Activated CD4-positive, CD25-positive, alpha-beta regulatory T cell treated with anti-CD3 and anti-CD28 coated beads, Interleukin-2, amount 50 U/mL, for 24 hours (primary cell): ENCODE data around the gene KRT78.
"Not testable (repeated sequence)": the region's sequence is repeated elsewhere in the genome, so short reads cannot be mapped to it uniquely, and the experiment has no call there.

Source experiments
- ATAC-seq, 2 donors: fragments of 150-1000 bp; cut with Tn5 transposase; one replicate each; pipeline ENCODE4 v1.10.0; 2021; ENCODE audit warnings: mild to moderate bottlenecking in 1 of 2, moderate library complexity in 1 of 2

The KRT78 gene, protein sequence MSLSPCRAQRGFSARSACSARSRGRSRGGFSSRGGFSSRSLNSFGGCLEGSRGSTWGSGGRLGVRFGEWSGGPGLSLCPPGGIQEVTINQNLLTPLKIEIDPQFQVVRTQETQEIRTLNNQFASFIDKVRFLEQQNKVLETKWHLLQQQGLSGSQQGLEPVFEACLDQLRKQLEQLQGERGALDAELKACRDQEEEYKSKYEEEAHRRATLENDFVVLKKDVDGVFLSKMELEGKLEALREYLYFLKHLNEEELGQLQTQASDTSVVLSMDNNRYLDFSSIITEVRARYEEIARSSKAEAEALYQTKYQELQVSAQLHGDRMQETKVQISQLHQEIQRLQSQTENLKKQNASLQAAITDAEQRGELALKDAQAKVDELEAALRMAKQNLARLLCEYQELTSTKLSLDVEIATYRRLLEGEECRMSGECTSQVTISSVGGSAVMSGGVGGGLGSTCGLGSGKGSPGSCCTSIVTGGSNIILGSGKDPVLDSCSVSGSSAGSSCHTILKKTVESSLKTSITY

GRCh38 chr12:52848661-52849255 lies at the start of gene KRT78:
KRT78 (minus strand) TSS chr12:52848994; CDS start chr12:52848930, 64 bp downstream.
- ATAC-seq, result no peak

DNA sequence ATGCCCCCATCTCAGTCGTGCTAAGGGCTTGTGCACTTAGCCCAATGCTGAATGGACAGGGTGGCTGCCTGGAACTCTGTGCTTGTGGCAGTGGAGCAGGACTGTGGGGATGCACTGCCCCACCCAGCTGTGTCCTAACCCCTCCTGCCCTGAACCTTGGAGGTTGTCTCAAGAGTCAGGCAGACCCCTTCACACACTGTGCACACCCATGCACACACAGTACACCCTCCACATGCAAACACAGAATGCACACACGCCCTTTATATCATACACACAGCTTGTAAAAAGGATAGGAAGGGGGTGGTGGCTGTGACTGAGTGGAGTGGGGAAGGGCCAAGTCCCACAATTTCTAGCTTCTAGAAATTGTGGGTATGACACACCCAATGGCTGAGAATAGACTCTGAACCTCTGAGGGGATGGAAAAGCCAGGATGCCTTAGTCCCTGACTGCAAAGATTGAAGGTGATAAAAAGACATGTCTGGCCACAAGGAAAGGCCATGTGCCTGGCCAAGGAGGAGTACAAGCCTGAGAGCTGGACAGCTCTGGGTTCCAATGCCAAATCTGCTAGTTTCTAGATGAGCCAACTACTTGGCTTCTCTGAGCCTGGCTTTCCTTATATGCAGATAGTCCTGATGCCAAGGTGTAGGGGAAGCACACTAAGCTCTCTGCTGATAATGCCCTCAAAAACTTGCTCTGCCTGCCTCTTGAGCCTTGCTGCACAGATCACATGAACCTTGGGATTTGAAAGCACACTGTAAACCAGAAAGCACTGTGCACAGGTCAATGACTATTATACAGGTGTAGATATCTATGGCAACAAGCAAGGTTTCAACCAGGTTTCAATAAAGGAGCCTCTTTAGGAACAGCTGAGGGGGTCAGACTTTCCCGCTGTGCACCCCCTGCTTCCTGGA lies 47.7 kb upstream of the KRT78 start:
- ATAC-seq, result no peak

DNA sequence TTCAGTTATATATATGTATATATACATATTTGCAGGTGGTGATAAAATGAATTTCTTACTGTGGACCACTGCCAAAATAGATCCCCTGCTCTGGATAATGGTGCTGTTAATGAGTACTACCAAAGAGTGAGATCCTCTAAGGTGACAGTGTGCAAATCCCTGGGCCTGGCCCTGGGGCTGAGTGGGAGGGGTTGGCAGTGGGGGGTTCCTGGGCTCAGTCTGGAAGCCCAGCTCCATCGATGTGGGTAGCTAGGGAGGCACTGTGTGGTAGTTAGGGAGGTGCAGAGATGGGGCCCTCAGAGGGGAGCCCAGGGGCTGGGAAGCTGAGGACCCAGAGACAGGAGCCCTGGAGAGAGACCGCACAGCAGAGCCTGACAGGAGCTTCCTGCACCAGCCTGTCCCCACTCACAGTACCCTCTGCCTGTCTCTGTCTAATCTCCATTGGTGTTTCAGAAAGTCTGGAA lies 47.0 kb upstream of the KRT78 start:
- peak in 1 of 2 donors; percentile 9 for ATAC-seq

DNA sequence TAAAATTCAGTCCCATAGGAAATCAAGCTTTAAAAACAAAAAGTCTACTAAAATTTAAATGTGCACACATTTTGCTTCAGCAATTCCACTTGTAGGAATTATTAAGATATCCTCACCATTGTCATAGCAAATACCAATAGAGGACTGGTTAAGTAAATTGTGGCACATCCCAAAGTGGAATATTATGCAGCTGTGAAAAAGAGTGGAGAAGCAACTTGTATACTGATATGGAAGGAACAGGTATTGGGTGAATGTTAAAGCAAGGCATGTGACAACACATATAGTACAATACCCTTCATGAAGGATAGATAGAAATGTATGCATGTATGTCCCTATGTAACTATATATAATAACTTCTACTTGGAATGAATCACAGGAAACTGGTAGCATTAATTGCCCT lies 44.2 kb upstream of the KRT78 start:
- ATAC-seq, result no peak

DNA sequence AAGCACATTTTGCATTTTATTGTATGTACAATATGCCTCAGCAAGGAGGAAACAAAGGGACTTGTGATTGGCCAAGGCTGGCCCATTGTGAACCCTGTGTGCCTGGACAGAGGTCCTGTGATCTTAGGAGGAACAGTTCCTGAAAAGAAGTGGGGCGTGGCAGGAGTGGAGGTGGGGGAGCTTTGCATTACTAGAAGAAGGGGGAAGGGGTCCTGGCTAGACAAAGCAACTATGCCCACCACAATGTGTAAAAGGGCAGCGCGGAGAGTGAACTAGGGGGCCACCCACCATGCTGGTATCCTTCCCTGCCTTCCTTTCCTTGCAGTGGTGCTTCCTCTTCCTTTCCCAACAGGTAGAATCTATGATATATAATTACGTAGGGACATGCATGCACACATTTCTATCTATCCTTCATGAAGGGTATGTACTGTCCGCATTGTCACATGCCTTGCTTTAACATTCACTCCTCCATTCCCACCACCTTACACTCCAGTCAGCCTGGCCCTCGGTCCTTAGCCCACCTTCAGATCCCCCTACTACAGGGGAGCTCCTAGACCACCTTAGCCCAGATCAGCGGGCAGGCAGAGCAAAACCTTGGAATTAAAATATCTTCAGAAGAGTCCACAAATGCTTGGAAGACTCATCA lies 43.5 kb upstream of the KRT78 start:
- no peak for ATAC-seq

DNA sequence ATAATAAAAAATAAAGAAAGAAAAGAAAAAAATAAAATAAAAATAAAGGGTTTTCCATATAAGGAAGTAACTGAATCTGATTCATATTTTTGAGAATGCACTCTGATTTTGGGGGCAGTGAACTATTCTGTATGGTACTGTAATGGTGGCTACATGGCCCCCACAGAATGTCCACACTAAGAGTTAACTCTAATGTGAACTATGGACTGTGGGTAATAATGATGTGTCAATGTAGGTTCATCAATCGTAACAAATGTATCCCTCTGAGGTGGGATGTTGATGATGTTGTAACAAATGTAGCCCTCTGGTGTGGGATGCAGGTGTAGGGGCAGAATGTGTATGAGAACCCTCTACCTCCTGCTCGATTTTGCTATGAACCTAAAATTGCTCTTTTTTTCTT lies 42.2 kb upstream of the KRT78 start:
- no peak for ATAC-seq

GRCh38 chr12:52890417-52890816 lies 41.6 kb upstream of the KRT78 start:
- no peak for ATAC-seq

- ATAC-seq, result peak; percentile 78 to 81
Observed at GRCh38 chr12:52884526-52885293, 35.9 kb upstream of the KRT78 start.

DNA sequence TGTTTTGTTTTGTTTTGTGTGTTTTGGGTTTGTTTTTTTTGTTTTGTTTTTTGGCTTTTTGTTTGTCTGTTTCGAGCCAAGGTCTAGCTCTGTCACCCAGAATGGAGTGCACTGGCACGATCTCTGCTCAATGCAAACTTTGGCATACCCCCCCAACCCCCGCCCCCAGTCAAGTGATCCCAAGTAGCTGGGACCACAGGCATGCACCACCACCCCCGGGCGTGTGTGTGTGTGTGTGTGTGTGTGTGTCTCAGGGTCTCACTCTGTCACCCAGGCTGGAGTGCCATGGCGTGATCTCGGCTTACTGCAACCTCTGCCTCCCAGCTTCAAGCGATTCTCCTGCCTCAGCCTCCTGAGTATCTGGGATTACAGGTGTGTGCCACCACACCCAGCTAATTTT lies 31.7 kb upstream of the KRT78 start:
- ATAC-seq, result not testable (repeated sequence)

DNA sequence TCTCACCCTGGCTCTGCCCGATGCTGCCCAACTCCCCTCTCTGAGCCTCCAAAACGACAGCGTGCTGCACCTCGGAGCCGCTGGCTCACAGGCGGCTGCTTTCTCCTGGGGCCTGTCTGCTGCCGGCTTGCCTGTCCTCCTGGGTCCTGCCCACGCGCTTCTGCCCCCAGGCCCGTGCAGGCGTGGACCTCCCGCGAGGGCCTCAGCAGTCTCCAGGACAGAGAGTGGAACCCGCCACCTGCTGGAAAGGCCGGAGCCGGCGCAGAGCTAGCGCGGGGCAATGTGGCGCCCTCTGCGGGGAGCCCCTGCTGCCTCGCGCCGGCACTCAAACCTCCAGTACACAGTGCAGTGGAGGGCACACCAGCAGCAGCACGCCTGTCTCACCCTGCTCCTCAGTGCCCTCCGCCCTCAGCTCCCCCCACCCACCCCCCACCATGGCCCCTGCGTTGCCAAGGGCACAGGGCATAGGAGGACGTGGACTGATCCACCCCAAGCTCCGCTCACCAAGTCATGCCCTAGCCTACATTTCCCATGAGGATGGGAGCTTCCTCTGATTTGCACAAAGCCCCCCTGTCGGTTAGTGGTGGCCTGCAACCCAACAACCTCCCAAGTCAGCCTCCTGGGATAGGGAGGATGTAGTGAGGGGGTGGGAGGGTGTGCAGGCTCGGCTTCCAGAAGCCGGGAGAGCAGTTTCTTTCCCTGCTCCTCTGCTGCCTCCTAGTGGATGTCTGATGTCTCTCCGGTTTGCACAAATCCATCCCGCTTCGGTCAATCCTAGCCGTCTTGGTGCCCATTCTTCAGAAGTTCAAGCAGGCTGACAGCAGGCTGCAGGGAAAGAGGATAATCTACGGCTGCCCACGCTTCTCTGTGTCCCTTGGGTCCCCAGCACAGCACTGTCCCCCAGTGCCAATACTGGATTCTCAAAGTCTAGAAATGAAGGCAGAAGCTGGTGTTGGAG lies 30.9 kb upstream of the KRT78 start:
- peak; percentile 89 to 90 for ATAC-seq

DNA sequence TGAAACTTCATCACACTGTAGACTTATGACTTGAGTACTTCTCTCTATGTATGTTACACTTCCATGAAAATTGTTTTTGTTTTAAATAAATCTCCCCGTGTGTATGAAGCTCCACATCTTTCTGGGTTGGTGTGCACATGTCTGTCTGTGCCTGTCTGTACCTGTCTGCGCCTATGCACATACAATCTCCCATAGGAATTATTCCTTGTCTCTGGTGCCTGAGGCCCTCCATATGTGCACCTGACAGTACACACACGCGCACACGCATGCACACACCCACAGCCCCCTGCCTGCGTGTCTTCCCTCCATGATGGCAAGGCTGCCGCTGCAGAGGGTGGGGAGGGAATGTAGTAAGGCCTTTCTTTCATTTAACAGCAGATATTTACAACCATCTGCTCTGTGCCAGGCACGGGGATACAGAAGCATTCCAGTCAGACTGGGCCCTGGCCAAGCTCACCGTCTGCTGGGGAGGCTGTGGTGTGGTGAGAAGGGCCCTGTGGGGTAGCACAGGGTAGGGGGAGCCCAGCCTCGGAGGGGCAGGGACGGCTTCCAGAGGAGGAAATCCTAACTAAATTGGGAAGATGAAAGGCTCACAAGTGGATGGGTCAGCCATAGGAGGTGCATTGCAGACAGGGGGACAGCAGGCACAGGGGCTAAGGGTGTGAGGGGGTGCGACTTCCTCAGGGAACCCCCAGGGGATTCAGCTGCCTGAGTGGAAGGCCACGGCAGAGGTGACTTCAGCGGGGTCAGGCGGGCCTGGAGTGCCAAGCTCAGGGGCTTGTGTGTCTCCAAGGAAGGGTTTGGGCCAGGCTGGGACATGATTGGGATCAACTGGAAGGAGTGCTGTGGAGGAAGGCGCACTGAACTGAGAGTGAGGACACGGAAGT lies 30.0 kb upstream of the KRT78 start:
- ATAC-seq, result no peak

DNA sequence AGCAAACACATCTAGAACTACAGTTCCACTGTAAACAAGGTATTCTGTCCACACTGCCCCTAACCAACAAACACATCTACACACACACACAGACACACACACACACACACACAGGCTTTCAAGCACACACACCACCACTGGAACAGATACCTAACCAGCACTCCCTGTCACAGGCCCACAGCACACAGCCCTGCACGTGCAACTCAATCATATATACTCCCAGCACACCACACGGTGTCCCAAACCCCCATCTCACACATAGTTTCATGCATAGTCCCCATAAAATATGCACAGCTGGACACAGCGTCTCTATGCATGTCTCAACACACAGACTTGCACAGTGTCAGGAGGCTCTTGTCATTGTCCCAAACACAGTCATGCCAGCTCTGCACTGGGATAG lies 28.4 kb upstream of the KRT78 start:
- ATAC-seq, result no peak

DNA sequence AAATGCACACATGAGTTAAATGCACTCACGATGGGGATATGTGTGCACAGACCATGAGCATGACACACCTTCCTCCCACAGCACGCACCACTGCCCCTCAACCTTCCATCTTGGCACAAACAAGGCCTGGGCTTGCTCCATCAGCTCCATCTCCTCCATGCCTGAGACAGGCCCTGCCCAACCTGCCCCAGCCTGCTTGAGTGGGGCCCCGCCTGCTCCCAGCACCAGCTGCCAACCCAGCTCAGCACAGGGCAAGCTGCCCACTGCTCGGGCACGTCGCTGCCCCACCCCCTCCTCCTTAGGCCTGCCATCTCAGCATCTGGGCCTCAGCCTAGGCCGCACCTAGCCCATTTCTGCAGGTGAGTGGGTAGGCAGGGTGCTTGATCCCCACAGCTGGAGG lies 27.6 kb upstream of the KRT78 start:
- ATAC-seq, result no peak

DNA sequence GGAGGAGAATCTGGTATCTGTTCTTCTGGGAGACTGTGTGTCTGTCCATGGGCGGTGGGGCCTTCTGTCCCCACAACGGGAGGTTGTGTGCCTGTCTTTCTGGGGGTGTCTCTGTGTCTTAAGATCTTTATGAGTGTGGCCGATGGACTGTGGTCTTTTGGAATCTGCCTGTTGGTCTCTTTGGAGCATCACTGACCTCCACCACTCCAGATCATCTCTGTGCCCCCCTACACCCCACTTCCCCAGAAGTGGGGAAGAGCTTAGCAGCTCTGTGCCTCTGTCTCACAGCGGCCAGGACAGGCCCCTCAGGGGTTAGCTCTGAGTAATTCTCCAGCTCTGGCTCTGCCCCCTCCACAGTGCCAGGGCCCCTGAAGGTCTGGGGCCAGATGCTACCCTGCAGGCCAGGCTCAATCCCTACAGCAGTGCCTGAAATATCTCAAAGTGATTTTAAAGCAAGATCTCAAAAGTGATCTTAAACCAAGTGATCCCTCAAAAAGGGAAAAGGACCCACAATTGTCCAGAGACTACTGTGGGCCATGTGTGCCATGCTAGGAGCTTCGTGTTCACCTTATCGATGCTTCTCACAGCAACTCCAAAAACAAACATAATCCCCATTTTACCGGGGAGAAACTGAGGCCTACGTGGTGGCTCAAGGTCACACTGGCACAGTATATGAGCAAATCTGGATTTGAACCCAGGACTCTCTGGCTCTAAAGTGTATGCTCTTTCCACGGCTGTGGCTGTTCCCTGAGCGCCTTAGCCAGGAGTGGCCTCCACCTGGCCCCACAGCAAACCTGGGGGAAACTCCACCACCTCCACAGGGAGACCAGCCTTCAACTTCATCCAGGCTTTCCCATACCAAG lies 26.0 kb upstream of the KRT78 start:
- no peak for ATAC-seq

DNA sequence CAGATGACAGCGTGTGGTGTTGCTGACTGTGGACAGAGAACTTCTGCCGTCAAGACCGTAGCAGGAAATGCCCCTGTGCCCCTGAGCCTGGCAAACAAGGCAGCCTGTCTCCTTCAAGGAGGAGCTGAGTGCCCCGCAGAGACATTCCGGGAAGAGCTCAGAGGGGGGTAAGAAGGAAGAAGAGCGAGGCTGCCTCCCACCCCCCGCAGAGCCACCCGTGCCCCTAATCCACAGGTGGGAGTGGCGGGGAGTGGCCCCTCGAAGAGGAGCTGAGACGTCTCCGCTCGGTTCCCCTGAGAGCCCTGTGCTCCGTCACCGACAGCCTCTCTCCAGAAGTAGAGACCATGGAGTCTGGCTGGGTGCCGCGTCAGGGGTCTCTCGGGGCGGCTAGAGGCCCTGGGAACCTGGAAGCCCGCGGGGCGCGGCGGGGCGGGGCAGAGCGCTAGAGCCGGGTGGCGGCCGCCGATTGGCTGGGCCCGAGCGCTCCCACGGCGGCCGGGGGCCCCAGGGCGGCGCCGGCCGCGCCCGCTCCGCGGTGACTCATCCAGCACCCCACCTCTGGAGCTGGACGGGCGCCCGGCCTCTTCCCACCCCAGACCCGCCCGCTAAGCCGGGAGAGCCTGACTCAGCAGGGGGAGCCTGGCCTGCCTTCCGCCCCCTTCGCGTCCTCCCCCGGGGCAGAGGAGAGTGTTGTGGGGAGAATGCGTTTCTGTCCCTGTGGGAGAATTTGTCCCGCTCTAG lies 25.2 kb upstream of the KRT78 start:
- ATAC-seq, result peak; percentile 72 to 74

DNA sequence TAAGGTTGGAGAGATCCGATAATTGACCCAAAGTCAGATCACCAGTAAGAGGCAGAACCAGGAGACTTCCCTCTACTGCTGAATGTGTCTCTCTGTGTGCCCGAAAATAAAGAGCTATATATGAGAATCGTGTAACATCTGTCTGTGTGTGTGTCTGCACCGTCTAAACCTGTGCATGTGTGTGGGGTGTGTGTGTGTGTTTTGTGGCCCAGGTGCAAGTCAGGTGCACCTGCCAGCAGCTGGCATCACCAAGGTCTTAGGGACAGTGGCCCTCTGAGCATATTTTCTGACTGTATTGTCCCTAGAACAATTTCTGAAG lies 24.7 kb upstream of the KRT78 start:
- ATAC-seq, result no peak

- no peak for ATAC-seq
Observed at GRCh38 chr12:52872644-52873389, 24.0 kb upstream of the KRT78 start.
